GM18858 (cell line): ENCODE results near the gene UNC119.
"Not testable (repeated sequence)": the region's sequence is repeated elsewhere in the genome, so short reads cannot be mapped to it uniquely, and the experiment has no call there.

Source experiments
- ATAC-seq: cut with Tn5 transposase; IDR thresholded peaks from one replicate; pipeline ENCODE4 v1.9.1; 2021; ENCODE audit not compliant: unreplicated experiment

The UNC119 gene

GRCh38 chr17:28552176-28552999 lies at the start of gene UNC119:
UNC119 (minus strand) TSS chr17:28552624; CDS start chr17:28552557, 67 bp downstream.
- no peak for ATAC-seq

GRCh38 chr17:28599311-28600184 lies 47.1 kb upstream of the UNC119 start:
- peak; percentile 45 for ATAC-seq

DNA sequence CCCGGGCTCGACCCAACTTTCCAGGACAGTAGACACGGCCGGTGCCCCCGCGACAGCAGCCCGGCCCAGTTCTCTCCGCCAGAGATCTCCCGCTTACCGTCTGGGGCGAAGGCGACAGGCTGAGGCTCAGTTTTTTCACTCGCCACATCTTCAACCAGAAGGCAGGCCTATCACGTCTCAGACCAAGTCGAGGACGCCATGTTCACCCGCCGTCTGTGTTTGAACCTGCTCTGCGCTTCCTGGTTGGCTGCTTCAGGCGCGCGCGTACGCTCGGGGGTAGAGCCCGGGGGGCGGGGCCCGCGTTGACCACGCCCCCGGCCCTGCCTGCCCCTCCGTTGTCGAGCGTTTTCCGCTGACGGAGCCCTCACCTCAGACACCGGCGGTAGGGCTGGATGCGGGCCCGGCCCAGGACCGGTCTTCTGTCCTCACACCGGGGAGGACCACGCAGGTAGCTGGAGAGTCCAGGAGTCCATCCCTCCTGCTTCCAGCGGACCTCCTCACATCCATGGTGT lies 46.4 kb upstream of the UNC119 start, which contains the start of gene SPAG5:
TSS of gene SPAG5 (minus strand) at position 227 of the 512 bp plus-strand sequence. CDS start at position 148, 79 bp downstream.
- peak; percentile 50 for ATAC-seq

- no peak for ATAC-seq
These were observed 46.0 kb upstream of the UNC119 start for GRCh38 chr17:28598389-28598788.

DNA sequence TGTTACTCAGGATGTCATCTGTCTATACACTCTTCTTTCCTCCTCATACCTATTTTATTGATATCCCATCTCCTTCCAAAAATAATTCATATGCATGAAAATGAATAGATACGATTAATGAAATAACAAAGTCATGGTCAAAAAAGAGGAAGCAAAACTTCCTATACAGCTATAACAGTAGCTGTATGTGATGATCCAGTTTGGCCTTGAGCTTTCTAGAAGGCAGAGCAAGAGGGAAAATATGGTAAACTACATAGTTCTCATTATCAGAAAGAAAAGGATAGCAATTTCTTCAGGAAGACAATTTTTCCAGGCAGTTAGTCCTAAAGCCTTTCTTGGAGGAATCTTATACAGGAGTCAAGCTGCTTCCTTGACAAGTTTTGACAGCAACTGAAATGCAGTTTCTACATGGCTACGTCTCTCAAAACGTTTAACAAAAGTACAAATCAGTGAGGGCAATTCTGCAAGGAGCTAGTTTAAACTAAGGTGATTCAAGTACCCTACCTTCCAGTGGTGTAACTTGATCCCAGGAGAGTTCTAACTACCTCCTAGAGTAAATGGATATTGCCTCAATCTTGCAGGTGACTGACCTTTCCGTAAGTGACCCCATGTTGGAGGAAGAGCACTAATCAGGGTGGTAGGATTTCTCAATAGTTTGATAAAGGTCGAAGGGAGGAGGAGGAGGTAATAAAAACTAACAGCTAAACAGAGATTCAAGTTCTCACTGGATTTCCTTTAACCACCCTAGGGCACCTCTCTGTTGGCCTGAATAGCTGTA lies 45.4 kb upstream of the UNC119 start:
- no peak for ATAC-seq

DNA sequence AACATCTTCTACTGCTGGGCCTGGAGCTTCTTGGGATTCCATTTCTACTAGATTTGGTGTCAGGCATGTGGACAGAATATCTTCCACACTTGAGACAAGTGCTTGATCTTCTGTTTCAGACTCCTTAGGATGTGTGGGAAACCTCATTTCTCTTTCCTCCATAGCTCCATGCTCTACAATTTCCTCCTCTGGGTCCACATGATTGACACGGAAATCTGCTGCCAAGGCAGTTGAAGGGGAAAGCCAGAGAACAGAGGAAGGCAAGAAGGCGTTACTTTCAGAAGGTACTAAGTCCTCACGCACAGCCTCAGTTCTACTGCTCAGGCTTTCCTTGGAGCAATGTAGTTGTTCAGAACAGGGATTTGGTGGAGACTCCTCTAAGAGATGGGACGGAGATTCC lies 39.8 kb upstream of the UNC119 start:
- no peak for ATAC-seq

DNA sequence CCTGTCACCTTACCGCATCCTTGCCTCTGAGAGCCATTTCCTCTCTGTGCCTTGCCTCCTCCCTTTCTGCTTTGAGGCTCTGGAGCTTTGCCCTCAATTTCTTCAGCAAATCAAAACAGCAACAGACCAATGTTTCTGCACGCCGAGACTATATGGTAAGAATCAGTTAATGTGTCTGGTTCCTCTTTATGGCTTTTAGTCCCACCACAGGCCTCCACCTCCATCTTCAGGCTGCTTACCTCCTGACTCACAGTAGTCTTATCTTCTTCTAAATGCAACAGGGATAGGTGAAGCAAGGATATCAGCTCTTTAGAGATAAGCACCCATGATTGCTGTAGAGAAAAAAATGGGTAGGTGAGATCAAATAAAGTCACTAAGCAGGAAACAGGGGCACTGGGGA lies 33.4 kb upstream of the UNC119 start:
- no peak for ATAC-seq

DNA sequence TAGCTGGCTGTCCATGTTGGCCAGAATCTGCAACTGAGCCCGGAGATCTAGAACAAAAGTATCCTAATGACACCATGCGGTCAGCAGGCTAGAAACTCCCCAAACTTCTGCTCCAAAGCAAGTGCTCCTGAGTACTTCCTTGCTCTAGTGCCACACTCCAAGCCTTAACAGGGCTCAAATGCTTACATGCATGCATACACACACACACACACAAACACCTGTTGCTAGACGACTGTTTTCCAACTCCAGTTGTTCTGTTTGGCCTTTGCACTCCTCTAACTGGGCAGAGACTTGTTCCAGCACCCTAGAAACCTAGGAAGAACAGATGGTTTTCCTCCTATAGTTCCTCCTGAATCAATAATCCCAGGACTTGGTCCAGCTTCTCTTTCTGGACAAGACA lies 32.0 kb upstream of the UNC119 start:
- ATAC-seq = no peak

DNA sequence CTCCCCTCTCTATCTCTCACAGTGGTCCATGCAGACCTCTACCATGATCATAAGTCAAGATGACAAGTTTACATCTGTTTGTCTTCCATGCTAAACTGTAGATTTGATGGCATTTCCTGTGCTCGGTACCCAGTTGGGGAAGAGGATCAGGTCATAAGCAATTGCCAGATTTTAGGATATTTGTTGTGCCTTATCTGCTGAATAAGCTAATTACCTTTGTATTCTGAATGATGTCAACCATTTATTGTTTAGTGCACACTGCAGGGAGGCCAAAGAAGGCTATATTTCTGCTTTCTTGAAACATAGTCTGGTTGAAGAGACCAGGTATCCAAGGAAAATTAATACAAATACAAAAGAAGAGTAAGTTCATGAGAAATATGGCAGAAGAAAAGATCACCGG lies 30.1 kb upstream of the UNC119 start:
- ATAC-seq = no peak

- no peak for ATAC-seq
These were observed 28.5 kb upstream of the UNC119 start for GRCh38 chr17:28580959-28581358.

- ATAC-seq = no peak
These were observed 27.1 kb upstream of the UNC119 start for GRCh38 chr17:28579526-28579925.

DNA sequence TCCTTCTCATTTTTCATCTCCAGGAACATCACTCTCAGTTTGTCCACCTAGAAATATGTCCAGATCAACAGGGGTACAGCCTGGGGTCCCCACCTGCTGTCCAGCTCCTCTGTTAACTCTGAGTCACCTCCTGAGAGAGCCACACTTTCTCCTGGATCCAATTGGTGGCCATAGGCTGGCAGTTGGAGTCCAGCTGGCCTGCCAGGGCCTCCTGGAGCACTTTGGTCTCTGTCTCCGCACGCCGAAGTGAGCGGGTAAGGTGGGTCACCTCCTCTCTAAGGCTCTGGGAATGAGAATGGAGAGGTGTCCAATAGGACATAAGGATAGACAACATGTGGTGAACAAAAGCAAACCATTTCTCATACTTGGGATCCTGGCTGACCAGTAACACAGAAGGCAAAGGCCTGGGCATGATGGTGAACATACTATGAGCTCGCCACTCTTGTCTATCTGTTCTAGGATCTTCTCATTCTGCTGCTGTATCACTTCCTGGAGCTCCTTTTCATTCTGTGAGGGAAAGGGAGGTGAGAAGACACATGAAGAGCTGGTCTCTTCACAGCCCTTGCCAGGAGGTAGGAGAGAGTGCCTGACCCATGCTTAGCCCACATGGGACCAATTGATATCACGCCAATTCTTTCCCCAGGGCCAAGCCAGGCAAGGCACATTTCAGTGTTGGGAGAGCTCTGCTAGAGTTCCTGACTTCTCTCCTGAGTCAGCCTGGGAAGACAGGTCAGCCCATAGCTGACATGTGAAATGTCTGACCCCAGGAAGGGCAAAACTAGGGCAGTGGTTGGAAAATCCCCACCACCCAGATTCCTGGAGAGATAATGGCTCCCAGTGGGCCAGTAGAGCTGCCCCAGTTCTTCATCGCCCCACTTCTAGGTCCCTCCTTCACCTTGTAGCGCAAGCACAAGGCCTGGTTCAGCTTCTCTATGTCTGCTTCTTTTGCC lies 26.1 kb upstream of the UNC119 start:
- no peak for ATAC-seq

DNA sequence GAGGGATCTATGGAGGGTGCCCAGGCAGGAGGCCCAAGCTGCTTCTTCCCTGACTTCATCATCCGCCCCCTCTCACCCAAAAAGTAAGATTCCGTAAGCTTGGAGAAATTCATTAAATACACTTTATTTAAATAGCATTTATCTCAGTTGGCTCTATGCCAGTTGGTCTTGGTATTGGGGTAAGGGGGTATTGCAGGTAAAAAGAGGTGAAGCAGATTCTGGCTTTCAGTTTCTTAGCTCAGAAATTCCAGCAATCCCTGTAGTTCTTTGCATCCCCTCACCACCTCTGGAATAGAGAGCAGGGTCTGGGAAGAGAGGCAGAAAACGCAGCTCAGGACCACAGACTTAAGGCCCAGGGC lies 25.0 kb upstream of the UNC119 start:
- ATAC-seq = no peak

- ATAC-seq = peak; percentile 69
These were observed 24.5 kb upstream of the UNC119 start, which contains the start of gene ALDOC for GRCh38 chr17:28576758-28577465. ALDOC (minus strand) TSS chr17:28576895; CDS start chr17:28575532, 1,363 bp downstream.

GRCh38 chr17:28576016-28576415 lies 23.6 kb upstream of the UNC119 start:
- ATAC-seq = not testable (repeated sequence)

- ATAC-seq = no peak
These were observed 22.8 kb upstream of the UNC119 start for GRCh38 chr17:28575126-28575795.

DNA sequence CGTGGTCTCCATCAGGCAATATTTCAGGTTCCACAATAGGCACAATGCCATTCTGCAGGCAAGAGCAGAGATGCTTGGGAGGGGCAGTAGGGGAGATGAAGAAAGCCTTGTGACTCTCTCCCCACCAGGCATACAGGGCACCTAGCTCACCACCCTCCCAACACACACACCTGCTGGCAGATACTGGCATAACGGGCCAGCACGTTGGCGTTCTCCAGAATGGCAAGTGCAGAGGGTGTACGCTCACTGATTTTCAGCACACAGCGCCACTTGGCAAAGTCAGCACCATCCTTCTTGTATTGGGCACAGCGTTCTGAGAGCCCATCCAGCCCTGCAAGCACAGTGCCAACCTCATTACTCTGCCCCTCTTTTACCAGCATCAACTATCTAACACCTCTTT lies 22.1 kb upstream of the UNC119 start:
- ATAC-seq = no peak

GRCh38 chr17:28573966-28574480 lies 21.6 kb upstream of the UNC119 start:
- ATAC-seq = no peak
